Activated effector memory CD4-positive, alpha-beta T cell treated with Interleukin-2 at 50 U/mL for 16 hours (primary cell): ENCODE results near the gene ZBTB43.

Source experiments
- DNase-seq: peaks from one replicate; pipeline ENCODE4 v3.0.0-alpha.2; 2020

Gene ZBTB43

GRCh38 chr9:126832440-126832839 is 27.6 kb downstream of the ZBTB43 start:
- no peak for DNase-seq

- DNase-seq: no peak
These were observed 28.2 kb downstream of the ZBTB43 start for GRCh38 chr9:126833020-126833419.

GRCh38 chr9:126833710-126834345 is 29.0 kb downstream of the ZBTB43 start:
- DNase-seq: no peak

GRCh38 chr9:126834672-126835071 is 29.8 kb downstream of the ZBTB43 start:
- DNase-seq: no peak

GRCh38 chr9:126836216-126836615 is 31.4 kb downstream of the ZBTB43 start:
- DNase-seq: no peak

- DNase-seq: no peak
These were observed 33.4 kb downstream of the ZBTB43 start for GRCh38 chr9:126838055-126838811.

- no peak for DNase-seq
These were observed 34.1 kb downstream of the ZBTB43 start for GRCh38 chr9:126838895-126839294.

- DNase-seq: no peak
These were observed 34.5 kb downstream of the ZBTB43 start for GRCh38 chr9:126839301-126839700.

- no peak for DNase-seq
These were observed 37.5 kb downstream of the ZBTB43 start for GRCh38 chr9:126842220-126842842.

- no peak for DNase-seq
These were observed 38.3 kb downstream of the ZBTB43 start for GRCh38 chr9:126842977-126843799.

GRCh38 chr9:126844085-126844484 is 39.2 kb downstream of the ZBTB43 start:
- DNase-seq: no peak

- DNase-seq: no peak
These were observed 42.2 kb downstream of the ZBTB43 start for GRCh38 chr9:126847051-126847450.

- DNase-seq: no peak
These were observed 44.9 kb downstream of the ZBTB43 start for GRCh38 chr9:126849591-126850225.

- no peak for DNase-seq
These were observed 46.5 kb downstream of the ZBTB43 start for GRCh38 chr9:126851286-126851880.

- no peak for DNase-seq
These were observed 47.3 kb downstream of the ZBTB43 start for GRCh38 chr9:126852086-126852688.

- DNase-seq: no peak
These were observed 48.8 kb downstream of the ZBTB43 start for GRCh38 chr9:126853667-126854066.

GRCh38 chr9:126854734-126855133 is 49.9 kb downstream of the ZBTB43 start:
- no peak for DNase-seq

GRCh38 chr9:126856326-126856877 is 51.6 kb downstream of the ZBTB43 start:
- DNase-seq: no peak

GRCh38 chr9:126857261-126857960 is 52.6 kb downstream of the ZBTB43 start:
- DNase-seq: no peak

- DNase-seq: no peak
These were observed 54.3 kb downstream of the ZBTB43 start for GRCh38 chr9:126859111-126859510.
